ENCODE measurements around the gene LYRM9.

DNA sequence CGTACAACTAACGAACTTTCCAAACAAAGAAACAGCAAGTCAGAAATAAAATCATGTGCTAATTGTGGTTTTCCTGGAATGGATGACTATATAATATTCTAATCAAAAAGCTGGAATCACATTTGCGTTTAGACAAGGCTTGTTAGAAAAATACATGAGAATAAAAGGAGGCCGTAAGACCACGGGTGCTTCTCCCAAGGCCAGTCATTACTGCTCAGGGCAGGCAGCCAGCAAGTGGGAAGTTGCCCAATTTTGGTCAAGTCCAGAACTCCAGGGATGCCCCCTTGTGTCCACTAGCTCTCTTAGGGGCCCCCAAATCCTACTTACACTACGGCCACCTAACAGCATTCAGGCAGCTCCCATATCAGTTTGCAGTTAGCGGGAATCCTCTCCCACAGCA, 25.9 kb upstream of the LYRM9 start:
- TF ChIP-seq YBX1 (IDR thresholded peaks at IDR 0.05): no peak
- TF ChIP-seq ASH2L (IDR thresholded peaks at IDR 0.05; ENCODE audit: borderline replicate concordance, low read depth): no peak
- TF ChIP-seq TBL1XR1 (IDR thresholded peaks at IDR 0.05; ENCODE audit: low read depth, low read length): no peak
- no peak for TF ChIP-seq ZNF207 (IDR thresholded peaks at IDR 0.05; ENCODE audit: borderline replicate concordance)
- no peak for TF ChIP-seq FOXK2 (IDR thresholded peaks at IDR 0.05)
- TF ChIP-seq, protein P1, sequence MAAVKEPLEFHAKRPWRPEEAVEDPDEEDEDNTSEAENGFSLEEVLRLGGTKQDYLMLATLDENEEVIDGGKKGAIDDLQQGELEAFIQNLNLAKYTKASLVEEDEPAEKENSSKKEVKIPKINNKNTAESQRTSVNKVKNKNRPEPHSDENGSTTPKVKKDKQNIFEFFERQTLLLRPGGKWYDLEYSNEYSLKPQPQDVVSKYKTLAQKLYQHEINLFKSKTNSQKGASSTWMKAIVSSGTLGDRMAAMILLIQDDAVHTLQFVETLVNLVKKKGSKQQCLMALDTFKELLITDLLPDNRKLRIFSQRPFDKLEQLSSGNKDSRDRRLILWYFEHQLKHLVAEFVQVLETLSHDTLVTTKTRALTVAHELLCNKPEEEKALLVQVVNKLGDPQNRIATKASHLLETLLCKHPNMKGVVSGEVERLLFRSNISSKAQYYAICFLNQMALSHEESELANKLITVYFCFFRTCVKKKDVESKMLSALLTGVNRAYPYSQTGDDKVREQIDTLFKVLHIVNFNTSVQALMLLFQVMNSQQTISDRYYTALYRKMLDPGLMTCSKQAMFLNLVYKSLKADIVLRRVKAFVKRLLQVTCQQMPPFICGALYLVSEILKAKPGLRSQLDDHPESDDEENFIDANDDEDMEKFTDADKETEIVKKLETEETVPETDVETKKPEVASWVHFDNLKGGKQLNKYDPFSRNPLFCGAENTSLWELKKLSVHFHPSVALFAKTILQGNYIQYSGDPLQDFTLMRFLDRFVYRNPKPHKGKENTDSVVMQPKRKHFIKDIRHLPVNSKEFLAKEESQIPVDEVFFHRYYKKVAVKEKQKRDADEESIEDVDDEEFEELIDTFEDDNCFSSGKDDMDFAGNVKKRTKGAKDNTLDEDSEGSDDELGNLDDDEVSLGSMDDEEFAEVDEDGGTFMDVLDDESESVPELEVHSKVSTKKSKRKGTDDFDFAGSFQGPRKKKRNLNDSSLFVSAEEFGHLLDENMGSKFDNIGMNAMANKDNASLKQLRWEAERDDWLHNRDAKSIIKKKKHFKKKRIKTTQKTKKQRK (IDR thresholded peaks at IDR 0.05; ENCODE audit: low read depth, low read length): no peak
- no peak for TF ChIP-seq ZNF274 (IDR thresholded peaks at IDR 0.05; ENCODE audit: insufficient read depth, insufficient read length)
- TF ChIP-seq POLR2A (IDR thresholded peaks at IDR 0.05; ENCODE audit: low read depth, low read length): no peak
- TF ChIP-seq, protein P2, sequence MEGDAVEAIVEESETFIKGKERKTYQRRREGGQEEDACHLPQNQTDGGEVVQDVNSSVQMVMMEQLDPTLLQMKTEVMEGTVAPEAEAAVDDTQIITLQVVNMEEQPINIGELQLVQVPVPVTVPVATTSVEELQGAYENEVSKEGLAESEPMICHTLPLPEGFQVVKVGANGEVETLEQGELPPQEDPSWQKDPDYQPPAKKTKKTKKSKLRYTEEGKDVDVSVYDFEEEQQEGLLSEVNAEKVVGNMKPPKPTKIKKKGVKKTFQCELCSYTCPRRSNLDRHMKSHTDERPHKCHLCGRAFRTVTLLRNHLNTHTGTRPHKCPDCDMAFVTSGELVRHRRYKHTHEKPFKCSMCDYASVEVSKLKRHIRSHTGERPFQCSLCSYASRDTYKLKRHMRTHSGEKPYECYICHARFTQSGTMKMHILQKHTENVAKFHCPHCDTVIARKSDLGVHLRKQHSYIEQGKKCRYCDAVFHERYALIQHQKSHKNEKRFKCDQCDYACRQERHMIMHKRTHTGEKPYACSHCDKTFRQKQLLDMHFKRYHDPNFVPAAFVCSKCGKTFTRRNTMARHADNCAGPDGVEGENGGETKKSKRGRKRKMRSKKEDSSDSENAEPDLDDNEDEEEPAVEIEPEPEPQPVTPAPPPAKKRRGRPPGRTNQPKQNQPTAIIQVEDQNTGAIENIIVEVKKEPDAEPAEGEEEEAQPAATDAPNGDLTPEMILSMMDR (IDR thresholded peaks at IDR 0.05 in 2 of 3, conservative IDR thresholded peaks at IDR 0.05 in 1 of 3; ENCODE audit: control insufficient read depth in 2 of 3, extremely low read depth in 1 of 3, insufficient read depth in 1 of 3, low read depth in 3 of 3, low read length in 3 of 3): no peak
- TF ChIP-seq, protein P3, sequence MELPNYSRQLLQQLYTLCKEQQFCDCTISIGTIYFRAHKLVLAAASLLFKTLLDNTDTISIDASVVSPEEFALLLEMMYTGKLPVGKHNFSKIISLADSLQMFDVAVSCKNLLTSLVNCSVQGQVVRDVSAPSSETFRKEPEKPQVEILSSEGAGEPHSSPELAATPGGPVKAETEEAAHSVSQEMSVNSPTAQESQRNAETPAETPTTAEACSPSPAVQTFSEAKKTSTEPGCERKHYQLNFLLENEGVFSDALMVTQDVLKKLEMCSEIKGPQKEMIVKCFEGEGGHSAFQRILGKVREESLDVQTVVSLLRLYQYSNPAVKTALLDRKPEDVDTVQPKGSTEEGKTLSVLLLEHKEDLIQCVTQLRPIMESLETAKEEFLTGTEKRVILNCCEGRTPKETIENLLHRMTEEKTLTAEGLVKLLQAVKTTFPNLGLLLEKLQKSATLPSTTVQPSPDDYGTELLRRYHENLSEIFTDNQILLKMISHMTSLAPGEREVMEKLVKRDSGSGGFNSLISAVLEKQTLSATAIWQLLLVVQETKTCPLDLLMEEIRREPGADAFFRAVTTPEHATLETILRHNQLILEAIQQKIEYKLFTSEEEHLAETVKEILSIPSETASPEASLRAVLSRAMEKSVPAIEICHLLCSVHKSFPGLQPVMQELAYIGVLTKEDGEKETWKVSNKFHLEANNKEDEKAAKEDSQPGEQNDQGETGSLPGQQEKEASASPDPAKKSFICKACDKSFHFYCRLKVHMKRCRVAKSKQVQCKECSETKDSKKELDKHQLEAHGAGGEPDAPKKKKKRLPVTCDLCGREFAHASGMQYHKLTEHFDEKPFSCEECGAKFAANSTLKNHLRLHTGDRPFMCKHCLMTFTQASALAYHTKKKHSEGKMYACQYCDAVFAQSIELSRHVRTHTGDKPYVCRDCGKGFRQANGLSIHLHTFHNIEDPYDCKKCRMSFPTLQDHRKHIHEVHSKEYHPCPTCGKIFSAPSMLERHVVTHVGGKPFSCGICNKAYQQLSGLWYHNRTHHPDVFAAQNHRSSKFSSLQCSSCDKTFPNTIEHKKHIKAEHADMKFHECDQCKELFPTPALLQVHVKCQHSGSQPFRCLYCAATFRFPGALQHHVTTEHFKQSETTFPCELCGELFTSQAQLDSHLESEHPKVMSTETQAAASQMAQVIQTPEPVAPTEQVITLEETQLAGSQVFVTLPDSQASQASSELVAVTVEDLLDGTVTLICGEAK (IDR thresholded peaks at IDR 0.05; ENCODE audit: borderline replicate concordance): no peak

Data from GM12878 (cell line).